GM12801 (cell line): Measurements from ENCODE around the gene ASCC3.

Experiments used
- TF ChIP-seq, protein P1 (sequence below): IDR thresholded peaks from one replicate; pipeline ENCODE4 v1.5.1; 2011; ENCODE audit warnings: control low read depth; ENCODE audit not compliant: insufficient read length; ENCODE audit errors: extremely low read depth

ASCC3 gene

GRCh38 chr6:100730001-100730980 lies 150.8 kb downstream of the ASCC3 start:
- TF ChIP-seq, protein P1, sequence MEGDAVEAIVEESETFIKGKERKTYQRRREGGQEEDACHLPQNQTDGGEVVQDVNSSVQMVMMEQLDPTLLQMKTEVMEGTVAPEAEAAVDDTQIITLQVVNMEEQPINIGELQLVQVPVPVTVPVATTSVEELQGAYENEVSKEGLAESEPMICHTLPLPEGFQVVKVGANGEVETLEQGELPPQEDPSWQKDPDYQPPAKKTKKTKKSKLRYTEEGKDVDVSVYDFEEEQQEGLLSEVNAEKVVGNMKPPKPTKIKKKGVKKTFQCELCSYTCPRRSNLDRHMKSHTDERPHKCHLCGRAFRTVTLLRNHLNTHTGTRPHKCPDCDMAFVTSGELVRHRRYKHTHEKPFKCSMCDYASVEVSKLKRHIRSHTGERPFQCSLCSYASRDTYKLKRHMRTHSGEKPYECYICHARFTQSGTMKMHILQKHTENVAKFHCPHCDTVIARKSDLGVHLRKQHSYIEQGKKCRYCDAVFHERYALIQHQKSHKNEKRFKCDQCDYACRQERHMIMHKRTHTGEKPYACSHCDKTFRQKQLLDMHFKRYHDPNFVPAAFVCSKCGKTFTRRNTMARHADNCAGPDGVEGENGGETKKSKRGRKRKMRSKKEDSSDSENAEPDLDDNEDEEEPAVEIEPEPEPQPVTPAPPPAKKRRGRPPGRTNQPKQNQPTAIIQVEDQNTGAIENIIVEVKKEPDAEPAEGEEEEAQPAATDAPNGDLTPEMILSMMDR, result no peak

DNA sequence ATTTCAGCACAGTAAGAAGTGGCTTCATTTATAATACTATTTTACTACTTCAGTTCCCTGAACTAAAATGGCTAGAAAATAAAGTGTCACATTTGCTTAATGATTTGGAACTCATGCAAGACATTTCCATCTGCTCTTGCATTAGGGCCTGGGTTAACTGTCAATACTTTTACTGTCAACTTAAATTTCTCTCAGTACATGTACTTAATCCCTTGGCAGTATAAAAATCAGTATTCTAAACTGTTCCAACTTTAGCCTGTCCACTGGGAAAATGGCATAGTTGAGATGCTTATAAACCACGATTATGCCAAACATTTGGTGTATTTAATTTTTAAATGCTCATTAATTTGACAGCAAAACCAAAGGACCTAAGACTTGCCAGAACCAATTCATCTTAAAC lies 154.5 kb downstream of the ASCC3 start:
- TF ChIP-seq, protein P1, result no peak

DNA sequence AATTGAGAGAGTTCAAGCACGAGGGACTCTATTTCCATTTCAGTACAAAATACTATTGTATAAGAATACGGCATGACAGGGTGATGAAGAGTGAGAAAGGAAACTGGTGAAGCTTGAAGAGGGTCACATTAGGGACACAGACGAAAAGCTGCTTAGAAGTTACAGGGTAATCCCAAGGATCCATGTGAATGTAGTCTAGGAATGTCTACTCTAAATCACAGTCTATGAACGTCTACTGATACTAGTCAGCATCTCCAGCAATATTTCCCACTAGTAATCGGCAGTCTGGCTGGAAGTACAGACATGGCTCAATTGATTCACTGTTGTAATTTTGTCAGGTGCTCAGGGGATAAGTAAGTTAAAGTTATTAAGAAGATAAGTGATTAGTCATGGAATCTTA lies 156.4 kb downstream of the ASCC3 start:
- TF ChIP-seq, protein P1, result no peak

GRCh38 chr6:100724222-100724621 lies 156.9 kb downstream of the ASCC3 start:
- TF ChIP-seq, protein P1, result no peak

DNA sequence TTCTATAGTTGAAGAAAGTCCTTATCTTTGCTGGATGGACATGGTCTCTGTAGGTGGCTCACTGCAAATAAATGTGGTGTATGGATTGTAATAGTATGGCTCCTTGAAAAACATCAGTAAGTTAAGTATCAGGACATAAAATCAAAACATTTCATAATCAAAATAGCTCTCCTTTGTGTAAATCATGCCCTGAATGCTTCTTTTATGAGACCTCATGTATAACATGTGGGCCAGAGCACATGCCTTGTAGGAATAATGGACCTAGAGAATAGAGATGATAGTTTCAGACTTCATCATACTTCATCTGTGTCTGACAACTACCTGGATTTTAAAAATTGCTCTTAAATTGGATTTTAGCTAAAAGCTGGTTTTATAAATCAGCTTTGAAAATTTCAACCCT lies 159.9 kb downstream of the ASCC3 start:
- TF ChIP-seq, protein P1, result no peak

- TF ChIP-seq, protein P1, result no peak
Measured at GRCh38 chr6:100719883-100720682, 161.0 kb downstream of the ASCC3 start.

DNA sequence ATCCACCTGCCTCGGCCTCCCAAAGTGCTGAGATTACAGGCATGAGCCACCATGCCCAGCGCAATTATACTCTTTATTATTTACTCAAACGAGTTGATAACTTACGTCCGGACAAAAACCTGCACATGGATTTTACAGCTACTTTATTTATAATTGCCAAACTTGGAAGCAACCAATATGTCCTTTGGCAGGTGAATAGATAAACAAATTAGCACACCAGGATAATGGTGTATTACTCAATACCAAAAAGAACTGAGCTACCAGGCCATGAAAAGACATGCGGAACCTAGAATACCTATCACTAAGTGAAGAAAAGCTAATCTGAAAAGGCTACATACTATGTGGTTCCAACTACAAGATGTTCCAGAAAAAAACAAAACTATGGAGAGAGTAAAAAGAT lies 168.1 kb downstream of the ASCC3 start:
- TF ChIP-seq, protein P1, result no peak
